Glutamatergic neuron (in vitro differentiated cells): Measurements from ENCODE around the gene ANKRD33B. TPM values are rescaled to one million over a fixed set of nuclear protein-coding genes. Genes with fewer than 3 reads are reported as not detected.

Source experiments
- DNase-seq: peaks from one replicate; pipeline ENCODE4 v3.0.0; 2022
- H3K27ac Mint-ChIP-seq: one replicate; pipeline ENCODE4 v1.8.0; 2020; ENCODE audit warnings: mild to moderate bottlenecking, mixed read lengths, inconsistent platforms; ENCODE audit not compliant: unreplicated experiment
- H3K27me3 Mint-ChIP-seq: one replicate; pipeline ENCODE4 v1.8.0; 2020; ENCODE audit warnings: mild to moderate bottlenecking, moderate library complexity, mixed read lengths, inconsistent platforms; ENCODE audit not compliant: unreplicated experiment
- H3K36me3 Mint-ChIP-seq: one replicate; pipeline ENCODE4 v1.8.0; 2020; ENCODE audit warnings: mild to moderate bottlenecking, mixed read lengths, inconsistent platforms; ENCODE audit not compliant: unreplicated experiment
- H3K4me1 Mint-ChIP-seq: one replicate; pipeline ENCODE4 v1.8.0; 2020; ENCODE audit warnings: mild to moderate bottlenecking, low read depth, mixed read lengths, inconsistent platforms; ENCODE audit not compliant: unreplicated experiment
- H3K4me3 Mint-ChIP-seq: one replicate; pipeline ENCODE4 v1.8.0; 2020; ENCODE audit warnings: mild to moderate bottlenecking, mixed read lengths, inconsistent platforms; ENCODE audit not compliant: unreplicated experiment
- H3K9me3 Mint-ChIP-seq: one replicate; pipeline ENCODE4 v1.8.0; 2020; ENCODE audit warnings: mild to moderate bottlenecking, moderate library complexity, mixed read lengths, inconsistent platforms; ENCODE audit not compliant: unreplicated experiment
- total RNA-seq: library from RNA; stranded (reverse); fragmentation: NEBNext Ultra II Directional; extraction: Animal tissue kit (Norgen Biotek cat#: 25700); gene quantifications from one replicate; pipeline ENCODE4 v1.2.1, GENCODE V29; 2021; ENCODE audit not compliant: unreplicated experiment
- TF ChIP-seq, protein P1 (sequence below): fragments of 200-600 bp; sonication (generic); IDR thresholded peaks from one replicate; pipeline ENCODE4 v1.5.0; 2021; ENCODE audit not compliant: partially characterized antibody, unreplicated experiment

The ANKRD33B gene
- total RNA-seq, 1 donor from 2014 or later, result 14.5 TPM

GRCh38 chr5:10576121-10576789 lies 12.4 kb downstream of the ANKRD33B start:
- TF ChIP-seq, protein P1, sequence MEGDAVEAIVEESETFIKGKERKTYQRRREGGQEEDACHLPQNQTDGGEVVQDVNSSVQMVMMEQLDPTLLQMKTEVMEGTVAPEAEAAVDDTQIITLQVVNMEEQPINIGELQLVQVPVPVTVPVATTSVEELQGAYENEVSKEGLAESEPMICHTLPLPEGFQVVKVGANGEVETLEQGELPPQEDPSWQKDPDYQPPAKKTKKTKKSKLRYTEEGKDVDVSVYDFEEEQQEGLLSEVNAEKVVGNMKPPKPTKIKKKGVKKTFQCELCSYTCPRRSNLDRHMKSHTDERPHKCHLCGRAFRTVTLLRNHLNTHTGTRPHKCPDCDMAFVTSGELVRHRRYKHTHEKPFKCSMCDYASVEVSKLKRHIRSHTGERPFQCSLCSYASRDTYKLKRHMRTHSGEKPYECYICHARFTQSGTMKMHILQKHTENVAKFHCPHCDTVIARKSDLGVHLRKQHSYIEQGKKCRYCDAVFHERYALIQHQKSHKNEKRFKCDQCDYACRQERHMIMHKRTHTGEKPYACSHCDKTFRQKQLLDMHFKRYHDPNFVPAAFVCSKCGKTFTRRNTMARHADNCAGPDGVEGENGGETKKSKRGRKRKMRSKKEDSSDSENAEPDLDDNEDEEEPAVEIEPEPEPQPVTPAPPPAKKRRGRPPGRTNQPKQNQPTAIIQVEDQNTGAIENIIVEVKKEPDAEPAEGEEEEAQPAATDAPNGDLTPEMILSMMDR, result no peak
- H3K4me1 Mint-ChIP-seq, result peaks cover 2% of the 10 kb centered on the region
- peaks cover 4% of the 10 kb centered on the region for H3K9me3 Mint-ChIP-seq
- peaks cover 3% of the 10 kb centered on the region for H3K27me3 Mint-ChIP-seq
- H3K27ac Mint-ChIP-seq, result no peak overlapping the region
- H3K36me3 Mint-ChIP-seq, result peaks cover under 1% of the 10 kb centered on the region
- no peak overlapping the region for H3K4me3 Mint-ChIP-seq
- no peak for DNase-seq

DNA sequence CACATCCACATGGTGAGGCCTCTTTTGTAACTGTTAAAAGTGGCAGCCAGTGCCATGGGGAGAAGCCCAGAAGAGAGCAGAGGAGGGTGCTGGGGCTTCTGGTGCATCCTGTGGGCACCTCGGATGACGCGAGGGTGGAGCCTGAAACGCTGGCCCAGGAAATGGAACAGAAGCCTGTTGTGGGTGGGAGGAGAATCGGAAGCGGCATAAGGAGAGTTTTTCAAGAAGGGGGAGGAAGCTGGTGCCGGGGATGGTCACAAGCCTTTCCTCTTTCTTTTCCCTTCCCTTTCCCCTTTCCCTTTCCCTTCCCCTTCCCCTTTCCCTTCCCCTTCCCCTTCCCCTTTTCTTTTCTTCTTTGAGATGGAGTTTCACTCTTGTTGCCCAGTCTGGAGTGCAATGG lies 12.9 kb downstream of the ANKRD33B start:
- peaks cover 2% of the 10 kb centered on the region for H3K27me3 Mint-ChIP-seq

GRCh38 chr5:10577371-10578292 lies 13.8 kb downstream of the ANKRD33B start:
- H3K36me3 Mint-ChIP-seq, result peaks cover 4% of the 10 kb centered on the region
- H3K27ac Mint-ChIP-seq, result no peak overlapping the region

More for the DNA sequence above, 12.9 kb downstream of the ANKRD33B start:
- Mint-ChIP-seq H3K4me3 (no peak overlapping the region), H3K9me3 (peaks cover 4% of the 10 kb centered on the region), H3K4me1 (peaks cover 7% of the 10 kb centered on the region), H3K36me3 (peaks cover 4% of the 10 kb centered on the region), H3K27ac (no peak overlapping the region)
- DNase-seq, result no peak
- TF ChIP-seq, protein P1, result no peak

DNA sequence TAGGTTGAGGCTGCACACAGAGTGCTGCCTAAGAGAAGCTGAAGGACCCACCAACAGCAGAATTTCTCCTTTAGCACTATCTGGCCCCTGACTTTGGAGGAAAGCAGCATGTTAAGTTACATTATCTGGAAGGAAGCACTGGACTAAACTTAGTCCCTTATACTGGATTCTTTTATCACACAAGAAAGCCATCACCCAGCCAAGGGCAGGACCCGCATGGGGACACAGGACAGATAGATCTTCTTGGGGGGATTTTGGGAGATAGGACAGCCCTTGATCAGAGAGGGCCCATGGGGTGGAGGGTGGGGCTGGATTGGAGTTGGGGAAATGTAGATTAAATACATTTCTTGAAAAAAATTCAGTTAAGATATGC lies 14.4 kb downstream of the ANKRD33B start:
- TF ChIP-seq, protein P1, result no peak
- Mint-ChIP-seq H3K27me3 (peaks cover 5% of the 10 kb centered on the region), H3K4me3 (no peak overlapping the region), H3K9me3 (peaks cover 4% of the 10 kb centered on the region), H3K36me3 (peaks cover 4% of the 10 kb centered on the region), H3K4me1 (peaks cover 15% of the 10 kb centered on the region), H3K27ac (no peak overlapping the region)
- no peak for DNase-seq

More at GRCh38 chr5:10577371-10578292, 13.8 kb downstream of the ANKRD33B start:
- Mint-ChIP-seq H3K9me3 (peaks cover 4% of the 10 kb centered on the region), H3K27me3 (peaks cover 5% of the 10 kb centered on the region), H3K4me1 (peaks cover 14% of the 10 kb centered on the region), H3K4me3 (no peak overlapping the region)
- DNase-seq, result no peak
- TF ChIP-seq, protein P1, result no peak
